SU-DHL-6 (cell line): ENCODE data around the gene GOLGA8G.
"Not testable (repeated sequence)": the region's sequence is repeated elsewhere in the genome, so short reads cannot be mapped to it uniquely, and the experiment has no call there.

Source experiments
- CTCF ChIP-seq: fragments of 200-600 bp; sonication (generic); IDR thresholded peaks from one replicate; pipeline ENCODE4 v1.5.1; 2017; ENCODE audit warnings: antibody characterized with exemption, mild to moderate bottlenecking, low read length, moderate library complexity; ENCODE audit not compliant: insufficient read depth, poor library complexity, severe bottlenecking
- EZH2phosphoT487 ChIP-seq: fragments of 200-600 bp; sonication (generic), shearing (Covaris generic); conservative IDR thresholded peaks from 2 replicates; pipeline ENCODE4 v1.6.1; 2018; ENCODE audit warnings: mild to moderate bottlenecking, antibody characterized with exemption, low read length, moderate library complexity, mixed read lengths

- TF ChIP-seq CTCF, EZH2phosphoT487: not testable (repeated sequence)
Measured at GRCh38 chr15:28573351-28573750, 40.6 kb upstream of the GOLGA8G start.
